IMR-90 (cell line): Measurements from ENCODE around the gene MAEA. TPM values are rescaled to one million over a fixed set of nuclear protein-coding genes. Genes with fewer than 3 reads are reported as not detected.
A peak's percentile ranks its signal among the peaks of the same experiment; 100 is the strongest.

ENCODE experiments used
- ATAC-seq: fragments of 200-7000 bp; cut with Tn5 transposase; 2 replicates; pipeline ENCODE4 v1.9.1; 2020; ENCODE audit warnings: low read depth, mild to moderate bottlenecking, moderate library complexity
- BruUV-seq: library from RNA; stranded (reverse); fragments of 400-500 nt; replicated peaks from 2 replicates; lab custom pipeline; 2021; lab: Mats Ljungman, UMichigan
- CTCF ChIA-PET: fragments of 300-600 bp; formaldehyde crosslinking; extraction: SDS; loops from one replicate; lab custom pipeline; 2021; ENCODE audit warnings: antibody characterized with exemption; lab: Yijun Ruan, JAX
- POLR2A ChIA-PET: fragments of 300-600 bp; sonication (Branson Sonifier 250); formaldehyde crosslinking; loops from one replicate; lab custom pipeline; 2022; ENCODE audit warnings: antibody characterized with exemption; ENCODE audit not compliant: unreplicated experiment; lab: Charles Lee
- DNase-seq: peaks from one replicate; pipeline ENCODE4 v3.0.0; 2013
- H2AFZ ChIP-seq: replicated peaks from 2 replicates; pipeline ENCODE3; 2013; ENCODE audit warnings: low read length, mild to moderate bottlenecking; ENCODE audit not compliant: poor library complexity
- H2AK5ac ChIP-seq: 2 replicates; pipeline ENCODE4 v1.6.1; 2013; ENCODE audit warnings: low read depth, low read length, inconsistent platforms
- H2AK9ac ChIP-seq: replicated peaks from 2 replicates; pipeline ENCODE3; 2013; ENCODE audit warnings: mild to moderate bottlenecking, low read depth, low read length, moderate library complexity; ENCODE audit not compliant: poor library complexity
- H2BK120ac ChIP-seq: 2 replicates; pipeline ENCODE4 v1.6.1; 2013; ENCODE audit warnings: low read depth, low read length, inconsistent platforms
- H2BK15ac ChIP-seq: 3 replicates; pipeline ENCODE4 v1.6.1; 2013; ENCODE audit warnings: low read depth, low read length, inconsistent platforms
- H2BK20ac ChIP-seq: 2 replicates; pipeline ENCODE4 v1.6.1; 2013; ENCODE audit warnings: low read depth, mild to moderate bottlenecking, inconsistent platforms, low read length, moderate library complexity
- H2BK5ac ChIP-seq: 2 replicates; pipeline ENCODE4 v1.6.1; 2013; ENCODE audit warnings: mild to moderate bottlenecking, low read depth, low read length, inconsistent platforms; ENCODE audit not compliant: poor library complexity, severe bottlenecking
- H3K14ac ChIP-seq: replicated peaks from 2 replicates; pipeline ENCODE4 v1.6.1; 2013; ENCODE audit warnings: low read depth, low read length, inconsistent platforms
- H3K18ac ChIP-seq: 2 replicates; pipeline ENCODE4 v1.6.1; 2013; ENCODE audit warnings: low read depth, low read length, control low read depth
- H3K23ac ChIP-seq: 2 replicates; pipeline ENCODE4 v1.6.1; 2013; ENCODE audit warnings: low read depth, low read length, inconsistent platforms
- H3K27ac ChIP-seq: 2 replicates; pipeline ENCODE4 v1.5.1; 2013; ENCODE audit warnings: mild to moderate bottlenecking, control low read depth, low read length; ENCODE audit not compliant: insufficient read depth
- H3K27me3 ChIP-seq: 2 replicates; pipeline ENCODE4 v1.6.1; 2013; ENCODE audit warnings: low read length; ENCODE audit not compliant: control insufficient read depth, insufficient read depth
- H3K36me3 ChIP-seq: 2 replicates; pipeline ENCODE4 v1.6.1; 2013; ENCODE audit warnings: low read length, mixed read lengths; ENCODE audit not compliant: control insufficient read depth, insufficient read depth
- H3K4ac ChIP-seq: 2 replicates; pipeline ENCODE4 v1.6.1; 2013; ENCODE audit warnings: low read depth, low read length, inconsistent platforms
- H3K4me1 ChIP-seq: 2 replicates; pipeline ENCODE4 v1.6.1; 2013; ENCODE audit warnings: low read length, mixed read lengths; ENCODE audit not compliant: control insufficient read depth, insufficient read depth
- H3K4me2 ChIP-seq: 2 replicates; pipeline ENCODE4 v1.6.1; 2013; ENCODE audit warnings: low read depth, mild to moderate bottlenecking, control low read depth, low read length, moderate library complexity
- H3K4me3 ChIP-seq: 2 replicates; pipeline ENCODE4 v1.5.1; 2013; ENCODE audit warnings: low read depth, mild to moderate bottlenecking, control low read depth, low read length, moderate library complexity; ENCODE audit not compliant: insufficient read depth
- H3K56ac ChIP-seq: 2 replicates; pipeline ENCODE4 v1.6.1; 2013; ENCODE audit warnings: low read length, inconsistent platforms; ENCODE audit not compliant: insufficient read depth; ENCODE audit errors: extremely low read depth
- H3K79me1 ChIP-seq, 2 experiments: 2 replicates each; pipeline ENCODE4 v1.6.1; 2013; ENCODE audit warnings: low read length in 2 of 2, inconsistent platforms in 1 of 2, low read depth in 1 of 2
- H3K9ac ChIP-seq: 2 replicates; pipeline ENCODE4 v1.6.1; 2013; ENCODE audit warnings: low read depth, low read length, control low read depth
- H3K9me1 ChIP-seq: 2 replicates; pipeline ENCODE4 v1.6.1; 2013; ENCODE audit warnings: low read length, inconsistent platforms; ENCODE audit not compliant: insufficient read depth
- H3K9me3 ChIP-seq: 2 replicates; pipeline ENCODE4 v1.6.1; 2013; ENCODE audit warnings: low read length; ENCODE audit not compliant: control insufficient read depth, insufficient read depth
- H4K20me1 ChIP-seq: 2 replicates; pipeline ENCODE4 v1.6.1; 2013; ENCODE audit warnings: low read length, inconsistent platforms; ENCODE audit not compliant: insufficient read depth
- H4K5ac ChIP-seq: 2 replicates; pipeline ENCODE4 v1.6.1; 2013; ENCODE audit warnings: mild to moderate bottlenecking, low read depth, low read length, control low read depth
- H4K8ac ChIP-seq, 2 experiments: 2 replicates each; pipeline ENCODE4 v1.6.1; 2013; ENCODE audit warnings: low read depth in 2 of 2, low read length in 2 of 2, control low read depth in 1 of 2, inconsistent platforms in 1 of 2
- H4K91ac ChIP-seq: 2 replicates; pipeline ENCODE4 v1.6.1; 2013; ENCODE audit warnings: low read depth, low read length, inconsistent platforms; ENCODE audit not compliant: insufficient read depth
- BHLHE40 ChIP-seq: fragments of 150-350 bp; IDR thresholded peaks from 2 replicates; pipeline ENCODE4 v1.6.1; 2016; ENCODE audit warnings: mild to moderate bottlenecking, low read depth, low read length
- CEBPB ChIP-seq: IDR thresholded peaks from 2 replicates; pipeline ENCODE4 v1.6.1; 2012; ENCODE audit warnings: low read depth, low read length, improper control_type of control experiment
- CHD1 ChIP-seq: IDR thresholded peaks from 2 replicates; pipeline ENCODE4 v1.6.1; 2012; ENCODE audit warnings: low read depth, low read length, improper control_type of control experiment
- CTCF ChIP-seq: conservative IDR thresholded peaks from 2 replicates; pipeline ENCODE4 v1.5.1; 2012; ENCODE audit warnings: mild to moderate bottlenecking, low read depth, low read length, improper control_type of control experiment
- ELK1 ChIP-seq: fragments of 150-350 bp; IDR thresholded peaks from 2 replicates; pipeline ENCODE4 v1.6.1; 2016; ENCODE audit warnings: low read depth, mild to moderate bottlenecking, low read length, moderate library complexity, borderline replicate concordance
- FOS ChIP-seq: fragments of 150-350 bp; IDR thresholded peaks from 2 replicates; pipeline ENCODE4 v1.6.1; 2016; ENCODE audit warnings: low read depth, low read length
- MAFK ChIP-seq: IDR thresholded peaks from 2 replicates; pipeline ENCODE4 v1.6.1; 2012; ENCODE audit warnings: low read depth, low read length, improper control_type of control experiment
- MAZ ChIP-seq: IDR thresholded peaks from 2 replicates; pipeline ENCODE4 v1.6.1; 2012; ENCODE audit warnings: low read depth, mild to moderate bottlenecking, low read length, improper control_type of control experiment, moderate library complexity, borderline replicate concordance
- MXI1 ChIP-seq: IDR thresholded peaks from 2 replicates; pipeline ENCODE4 v1.6.1; 2012; ENCODE audit warnings: low read depth, mild to moderate bottlenecking, low read length, moderate library complexity, borderline replicate concordance
- NFE2L2 ChIP-seq: fragments of 150-350 bp; IDR thresholded peaks from 2 replicates; pipeline ENCODE4 v1.6.1; 2016; ENCODE audit warnings: low read depth, mild to moderate bottlenecking, low read length
- POLR2A ChIP-seq: IDR thresholded peaks from 2 replicates; pipeline ENCODE4 v1.6.1; 2012; ENCODE audit warnings: mild to moderate bottlenecking, low read depth, low read length
- RAD21 ChIP-seq: IDR thresholded peaks from 2 replicates; pipeline ENCODE4 v1.6.1; 2012; ENCODE audit warnings: low read length, improper control_type of control experiment
- RCOR1 ChIP-seq: IDR thresholded peaks from 2 replicates; pipeline ENCODE4 v1.6.1; 2012; ENCODE audit warnings: mild to moderate bottlenecking, low read length, improper control_type of control experiment; ENCODE audit not compliant: insufficient replicate concordance
- RFX5 ChIP-seq: IDR thresholded peaks from 2 replicates; pipeline ENCODE4 v1.8.0; 2012; ENCODE audit warnings: low read depth, mild to moderate bottlenecking, low read length, moderate library complexity
- SMC3 ChIP-seq: fragments of 150-350 bp; IDR thresholded peaks from 2 replicates; pipeline ENCODE4 v1.6.1; 2016; ENCODE audit warnings: low read depth, mild to moderate bottlenecking, antibody characterized with exemption, low read length, moderate library complexity
- WGBS, 2 experiments: methylation state at CpG; one replicate each; pipeline versions ENCODE4 v1.1.5 to v1.1.7; 2013; ENCODE audit warnings: missing lambda C conversion rate in 2 of 2; ENCODE audit not compliant: insufficient read length in 1 of 2; ENCODE audit errors: extremely low coverage in 2 of 2; 5-methylcytosine and 5-hydroxymethylcytosine counted together
- dilution Hi-C: fragments of 300-500 bp; cut with HindIII; formaldehyde crosslinking; loops from one replicate; pipeline ENCODE4 v1.14.3; 2018; ENCODE audit warnings: low sequenced_read_pairs; ENCODE audit not compliant: unreplicated experiment
- in situ Hi-C: fragments of 300-500 bp; cut with MboI; formaldehyde crosslinking; loops from 3 replicates; pipeline ENCODE4 v1.14.3; 2019; ENCODE audit warnings: low sequenced_read_pairs, inconsistent platforms, mixed read lengths
- intact Hi-C: fragments of 100-400 bp; cut with micrococcal nuclease; formaldehyde crosslinking; loops from 2 replicates; pipeline ENCODE4 v1.10.0; 2022
- polyA plus RNA-seq, 3 experiments: library from polyadenylated mRNA; depleted of rRNA; stranded (reverse); fragments of >200 nt; gene quantifications; 2 replicates each; pipeline ENCODE4 v1.2.3, GENCODE V29; 2012; ENCODE audit warnings: low replicate concordance in 1 of 3
- total RNA-seq: library from RNA; depleted of rRNA; stranded (reverse); fragments of >200 nt; gene quantifications from 2 replicates; pipeline ENCODE4 v1.2.3, GENCODE V29; 2012

MAEA gene
- total and polyA plus RNA-seq, 2 of the 4 experiments (the other 2 are of a cell fraction): 61.5 to 108 TPM

GRCh38 chr4:1310796-1311631, 21.3 kb downstream of the MAEA start:
- H4K5ac ChIP-seq: no peak overlapping the region
- no peak overlapping the region for H3K4me2 ChIP-seq
- ChIA-PET CTCF (no interaction called here), POLR2A (no interaction called here)
- H2BK20ac ChIP-seq: no peak overlapping the region
- H3K36me3 ChIP-seq: peaks cover 34% of the 10 kb centered on the region
- peaks cover 45% of the 10 kb centered on the region for H4K20me1 ChIP-seq
- H4K8ac ChIP-seq: no peak overlapping the region
- no peak overlapping the region for H2BK5ac ChIP-seq
- ATAC-seq: no peak
- no peak overlapping the region for H3K4ac ChIP-seq
- no peak overlapping the region for H4K91ac ChIP-seq
- peaks cover 25 to 84% of the 10 kb centered on the region in 2 experiments for H3K79me1 ChIP-seq
- 93% methylated on average over 42 of the region's 49 CpGs; no CpG with 5 or more reads in 1 of the 2 experiments for WGBS, 2 experiments
- in situ Hi-C loops: no loop called here
- no peak overlapping the region for H2AFZ ChIP-seq
- H3K9me1 ChIP-seq: peaks cover 23% of the 10 kb centered on the region
- H2BK120ac ChIP-seq: no peak overlapping the region
- H3K27me3 ChIP-seq: no peaks in the 10 kb centered on the region
- H3K14ac ChIP-seq: no peak overlapping the region
- no peak overlapping the region for H3K23ac ChIP-seq
- no peak overlapping the region for H3K4me3 ChIP-seq
- peak overlapping the region; percentile 4; the same call in 1 of the 2 replicates for H2AK5ac ChIP-seq
- no peak overlapping the region for H3K27ac ChIP-seq
- intact Hi-C loops: no loop called here
- no peaks in the 10 kb centered on the region for H3K9me3 ChIP-seq
- H2AK9ac ChIP-seq: peak overlapping the region; percentile 70
- H3K9ac ChIP-seq: no peak overlapping the region
- H2BK15ac ChIP-seq: no peak overlapping the region
- dilution Hi-C loops: no loop called here
- DNase-seq: no peak
- BruUV-seq: no TSS peak
- H3K18ac ChIP-seq: no peak overlapping the region
- no peak overlapping the region for H3K56ac ChIP-seq
- H3K4me1 ChIP-seq: peaks cover 14% of the 10 kb centered on the region
- TF ChIP-seq MAFK (no peak), MXI1 (no peak), SMC3 (no peak), FOS (no peak), RFX5 (no peak), CEBPB (no peak), MAZ (no peak), ELK1 (no peak), RCOR1 (no peak), POLR2A (no peak), CHD1 (no peak), RAD21 (no peak), CTCF (no peak), NFE2L2 (no peak), BHLHE40 (no peak)
